ENCODE data around the gene PIEZO1. TPM values are rescaled to one million over a fixed set of nuclear protein-coding genes. Genes with fewer than 3 reads are reported as not detected.

The PIEZO1 gene
- total RNA-seq, 4 donors from 2014 or later = 196 to 281 (median 206) TPM

GRCh38 chr16:88734361-88734728, 50.7 kb downstream of the PIEZO1 start:
- intact Hi-C loops (cut with DNase I; ENCODE audit: low total_unique reads) = no loop called here
- no peak for DNase-seq (ENCODE audit: low spot score in 2 of 2)
- no peak overlapping the region for H3K4me3 ChIP-seq (ENCODE audit: low read depth, poor library complexity, severe bottlenecking)
- TF ChIP-seq POLR2A (IDR thresholded peaks at IDR 0.05) (no peak), CTCF (IDR thresholded peaks at IDR 0.05) (no peak)
- 77 to 90% methylated on average over 13 to 16 of the region's 23 CpGs for WGBS, 2 donors

- intact Hi-C loops (cut with DNase I; ENCODE audit: low total_unique reads) = no loop called here
- 88 to 89% methylated on average over 27 of the region's 27 CpGs for WGBS, 2 donors
- no peak for DNase-seq (ENCODE audit: low spot score in 2 of 2)
- TF ChIP-seq POLR2A (IDR thresholded peaks at IDR 0.05) (no peak), CTCF (IDR thresholded peaks at IDR 0.05) (no peak)
- H3K4me3 ChIP-seq (ENCODE audit: low read depth, poor library complexity, severe bottlenecking) = no peak overlapping the region
Observed at GRCh38 chr16:88733630-88734360, 51.2 kb downstream of the PIEZO1 start.

GRCh38 chr16:88732961-88733294, 52.1 kb downstream of the PIEZO1 start:
- 88 to 94% methylated on average over 12 of the region's 13 CpGs for WGBS, 2 donors
- TF ChIP-seq CTCF (IDR thresholded peaks at IDR 0.05) (no peak), POLR2A (IDR thresholded peaks at IDR 0.05) (no peak)
- H3K4me3 ChIP-seq (ENCODE audit: low read depth, poor library complexity, severe bottlenecking) = no peak overlapping the region
- intact Hi-C loops (cut with DNase I; ENCODE audit: low total_unique reads) = no loop called here
- no peak for DNase-seq (ENCODE audit: low spot score in 2 of 2)

- no peak for DNase-seq (ENCODE audit: low spot score in 2 of 2)
- no peak overlapping the region for H3K4me3 ChIP-seq (ENCODE audit: low read depth, poor library complexity, severe bottlenecking)
- WGBS, 2 donors = 72 to 76% methylated on average over 26 to 29 of the region's 30 CpGs
- TF ChIP-seq CTCF (IDR thresholded peaks at IDR 0.05) (no peak), POLR2A (IDR thresholded peaks at IDR 0.05) (no peak)
- intact Hi-C loops (cut with DNase I; ENCODE audit: low total_unique reads) = no loop called here
Observed at GRCh38 chr16:88732172-88732960, 52.7 kb downstream of the PIEZO1 start.

- WGBS, 2 donors = 82 to 88% methylated on average over 12 to 15 of the region's 15 CpGs
- intact Hi-C loops (cut with DNase I; ENCODE audit: low total_unique reads) = no loop called here
- H3K4me3 ChIP-seq (ENCODE audit: low read depth, poor library complexity, severe bottlenecking) = no peak overlapping the region
- DNase-seq (ENCODE audit: low spot score in 2 of 2) = no peak
- no peak for TF ChIP-seq CTCF (IDR thresholded peaks at IDR 0.05)
- no peak for TF ChIP-seq POLR2A (IDR thresholded peaks at IDR 0.05)
Observed at GRCh38 chr16:88731699-88732098, 53.3 kb downstream of the PIEZO1 start.

All from lower leg skin (tissue), 4 donors.